ENCODE measurements around the gene TTLL11. TPM values are rescaled to one million over a fixed set of nuclear protein-coding genes. Genes with fewer than 3 reads are reported as not detected.
"Not testable (repeated sequence)": the region's sequence is repeated elsewhere in the genome, so short reads cannot be mapped to it uniquely, and the experiment has no call there.

Gene TTLL11
- total RNA-seq, 2 donors from 2014 or later: 6.2 to 7.7 TPM

DNA sequence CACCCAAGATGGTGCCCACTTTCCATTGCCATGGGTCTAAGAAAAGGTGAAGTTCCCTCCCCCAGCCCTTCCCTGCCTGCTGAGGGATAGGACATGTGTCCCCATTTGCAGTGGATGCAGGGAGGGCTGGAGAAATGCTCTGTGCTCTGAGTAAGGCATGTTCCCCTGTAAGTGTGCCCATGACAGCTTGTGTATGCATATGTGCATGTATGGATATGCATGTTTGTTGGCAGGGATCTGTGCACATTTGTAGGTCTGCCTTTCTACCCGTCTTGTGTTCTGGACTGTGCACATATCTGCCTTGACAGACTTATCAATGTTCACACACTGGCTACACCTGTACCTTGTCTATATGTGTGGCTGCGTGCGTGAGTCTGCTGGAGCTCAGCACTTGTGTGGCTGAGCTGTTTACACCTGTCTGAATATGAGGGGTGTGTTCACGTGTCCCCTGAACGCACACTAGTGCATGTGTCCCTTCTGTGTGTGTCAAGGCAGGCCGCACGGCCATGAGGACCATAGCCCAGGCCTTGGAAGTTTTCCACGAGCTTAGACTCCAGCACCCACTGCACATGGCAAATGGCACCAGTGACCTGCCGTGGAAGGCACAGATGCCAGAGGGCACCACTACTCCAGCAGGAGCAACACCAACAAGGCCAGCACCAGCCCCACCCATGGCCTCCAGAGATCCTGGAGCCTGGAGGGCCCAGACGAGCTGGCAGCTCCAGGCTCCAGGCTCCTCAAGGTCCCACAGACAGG lies 27.4 kb upstream of the TTLL11 start:
- no peaks in the 10 kb centered on the region for H3K9me3 Mint-ChIP-seq
- H3K4me1 Mint-ChIP-seq (ENCODE audit: low read depth in 2 of 2): peaks cover 4 to 6% of the 10 kb centered on the region in 2 donors
- ATAC-seq: no peak
- no peak overlapping the region for H3K27ac Mint-ChIP-seq
- no peaks in the 10 kb centered on the region for H3K36me3 Mint-ChIP-seq
- H3K4me3 Mint-ChIP-seq: no peak overlapping the region
- H3K27me3 Mint-ChIP-seq: peaks cover 7 to 18% of the 10 kb centered on the region in 2 donors
- DNase-seq (ENCODE audit: low spot score): no peak

GRCh38 chr9:122119721-122120120 lies 26.6 kb upstream of the TTLL11 start:
- DNase-seq (ENCODE audit: low spot score) (no peak), ATAC-seq (no peak)
- H3K4me3 Mint-ChIP-seq: no peak overlapping the region
- no peaks in the 10 kb centered on the region for H3K4me1 Mint-ChIP-seq (ENCODE audit: low read depth in 2 of 2)
- no peaks in the 10 kb centered on the region for H3K36me3 Mint-ChIP-seq
- no peaks in the 10 kb centered on the region for H3K9me3 Mint-ChIP-seq
- peaks cover 0 to 14% of the 10 kb centered on the region in 2 donors for H3K27me3 Mint-ChIP-seq
- H3K27ac Mint-ChIP-seq: no peak overlapping the region

DNA sequence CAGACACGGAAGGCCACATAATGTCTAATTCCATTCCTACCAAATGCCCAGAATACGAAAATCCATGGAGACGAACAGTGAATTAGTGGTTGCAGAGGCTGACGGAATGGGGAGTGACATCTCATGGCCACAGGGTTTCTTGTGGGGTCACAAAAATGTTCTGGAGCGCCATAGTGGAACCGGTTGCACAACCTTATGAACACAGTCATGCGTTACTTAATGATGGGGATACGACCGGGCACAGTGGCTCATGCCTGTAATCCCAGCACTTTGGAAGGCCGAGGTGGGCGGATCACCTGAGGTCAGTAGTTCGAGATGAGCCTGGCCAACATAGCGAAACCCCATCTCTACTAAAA lies 26.0 kb upstream of the TTLL11 start:
- H3K36me3 Mint-ChIP-seq: no peaks in the 10 kb centered on the region
- H3K4me3 Mint-ChIP-seq: no peak overlapping the region
- H3K27ac Mint-ChIP-seq: no peak overlapping the region
- H3K27me3 Mint-ChIP-seq: peaks cover 0 to 9% of the 10 kb centered on the region in 2 donors
- DNase-seq (ENCODE audit: low spot score) (no peak), ATAC-seq (no peak)
- no peaks in the 10 kb centered on the region for H3K4me1 Mint-ChIP-seq (ENCODE audit: low read depth in 2 of 2)
- no peaks in the 10 kb centered on the region for H3K9me3 Mint-ChIP-seq

- no peak overlapping the region for H3K4me3 Mint-ChIP-seq
- no peaks in the 10 kb centered on the region for H3K9me3 Mint-ChIP-seq
- no peaks in the 10 kb centered on the region for H3K4me1 Mint-ChIP-seq (ENCODE audit: low read depth in 2 of 2)
- peaks cover 0 to 8% of the 10 kb centered on the region in 2 donors for H3K27me3 Mint-ChIP-seq
- no peak for ATAC-seq
- no peak for DNase-seq (ENCODE audit: low spot score)
- H3K27ac Mint-ChIP-seq: no peak overlapping the region
- no peaks in the 10 kb centered on the region for H3K36me3 Mint-ChIP-seq
These were observed 25.4 kb upstream of the TTLL11 start for GRCh38 chr9:122118343-122119165.

GRCh38 chr9:122117241-122117640 lies 24.1 kb upstream of the TTLL11 start:
- not testable (repeated sequence) for ATAC-seq; H3K27ac Mint-ChIP-seq; H3K4me3 Mint-ChIP-seq; H3K27me3 Mint-ChIP-seq; H3K9me3 Mint-ChIP-seq; DNase-seq (ENCODE audit: low spot score); H3K36me3 Mint-ChIP-seq; H3K4me1 Mint-ChIP-seq (ENCODE audit: low read depth in 2 of 2)

DNA sequence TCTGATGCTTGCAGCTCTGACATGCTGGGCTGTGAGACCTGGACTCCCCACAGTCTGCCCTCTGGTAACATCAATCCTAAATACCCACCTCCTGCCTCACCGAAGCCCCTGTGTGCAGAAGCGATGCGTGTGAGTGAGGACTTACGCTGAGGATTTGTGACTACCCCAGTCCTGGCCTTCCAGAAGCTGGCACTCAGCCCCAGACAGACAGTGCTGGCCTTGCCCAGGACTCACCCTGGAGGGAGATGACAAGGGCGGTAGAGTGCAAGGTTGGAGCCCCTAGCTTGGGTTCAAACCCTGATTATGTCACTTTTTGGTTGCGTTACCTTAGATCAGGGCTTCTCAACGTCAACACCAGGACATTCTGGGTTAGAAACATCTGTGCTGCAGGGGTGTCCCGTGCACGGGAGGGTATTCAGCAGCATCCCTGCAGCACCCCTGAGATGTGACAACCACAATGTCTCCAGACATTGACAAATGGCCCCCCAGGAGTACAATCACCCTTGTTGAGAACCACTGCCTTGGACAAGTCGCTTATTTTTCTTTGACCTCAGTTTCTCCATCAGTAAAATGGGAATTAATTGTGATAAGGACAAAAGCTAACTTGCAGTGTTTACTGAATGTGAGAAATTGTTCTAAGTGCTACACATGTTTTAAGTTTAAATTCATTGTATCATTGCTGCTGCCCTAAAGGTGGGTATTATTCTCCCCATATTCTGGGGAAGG lies 23.5 kb upstream of the TTLL11 start:
- Mint-ChIP-seq H3K27ac (no peak overlapping the region), H3K4me1 (ENCODE audit: low read depth in 2 of 2) (no peaks in the 10 kb centered on the region), H3K27me3 (peaks cover 0 to 6% of the 10 kb centered on the region in 2 donors), H3K4me3 (no peak overlapping the region), H3K36me3 (no peaks in the 10 kb centered on the region), H3K9me3 (no peaks in the 10 kb centered on the region)
- no peak for DNase-seq (ENCODE audit: low spot score)
- ATAC-seq: no peak

- Mint-ChIP-seq H3K9me3 (no peaks in the 10 kb centered on the region), H3K36me3 (no peaks in the 10 kb centered on the region), H3K27me3 (peaks cover 0 to 6% of the 10 kb centered on the region in 2 donors), H3K4me3 (no peak overlapping the region), H3K27ac (no peak overlapping the region), H3K4me1 (ENCODE audit: low read depth in 2 of 2) (no peaks in the 10 kb centered on the region)
- ATAC-seq (no peak), DNase-seq (ENCODE audit: low spot score) (no peak)
These were observed 22.9 kb upstream of the TTLL11 start for GRCh38 chr9:122116040-122116439.

DNA sequence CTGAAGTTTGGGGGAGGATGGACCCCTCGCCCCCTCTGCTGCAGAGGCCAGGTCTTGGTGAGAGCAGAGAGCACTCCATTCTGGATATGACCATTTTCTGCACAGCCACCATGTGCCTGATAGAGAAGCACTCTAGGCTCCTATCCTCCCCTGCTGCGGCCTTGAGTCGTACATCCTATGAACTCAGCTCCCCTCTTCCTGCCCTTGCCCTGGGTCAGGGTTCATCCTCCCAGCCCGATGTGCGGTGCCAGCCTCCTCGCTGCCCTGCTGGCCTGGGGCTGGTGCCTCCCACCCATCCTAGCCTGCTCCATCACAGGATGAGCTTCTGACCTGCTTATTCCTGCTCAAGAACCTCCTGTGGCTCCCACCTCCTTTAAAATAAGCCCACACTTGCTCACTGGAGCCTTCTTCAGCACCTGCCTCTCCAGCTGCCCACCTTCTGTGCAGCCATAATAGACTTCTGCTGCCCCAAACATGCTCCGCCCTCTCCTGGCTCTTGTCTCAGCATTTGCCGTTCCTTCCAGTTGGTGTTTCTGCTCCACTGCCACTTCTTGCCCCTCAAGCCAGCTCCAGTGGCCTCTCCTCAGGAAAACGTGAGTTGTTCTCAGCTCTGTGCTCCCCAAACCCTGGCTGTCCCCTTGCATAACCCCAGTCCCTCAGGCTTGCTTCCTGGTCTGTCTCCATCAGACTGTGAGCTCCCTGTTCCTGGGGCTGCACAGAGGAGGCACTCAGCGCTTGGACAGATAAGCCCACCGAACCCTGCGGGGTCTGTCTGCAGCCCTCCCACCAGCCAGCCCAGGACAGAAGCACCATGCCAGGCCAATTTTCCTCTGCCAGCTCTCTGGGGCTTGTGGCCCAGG lies 22.3 kb upstream of the TTLL11 start:
- Mint-ChIP-seq H3K4me1 (ENCODE audit: low read depth in 2 of 2) (no peaks in the 10 kb centered on the region), H3K36me3 (no peaks in the 10 kb centered on the region), H3K27me3 (peaks cover 0 to 6% of the 10 kb centered on the region in 2 donors), H3K9me3 (no peaks in the 10 kb centered on the region), H3K4me3 (no peak overlapping the region), H3K27ac (no peak overlapping the region)
- ATAC-seq: no peak
- DNase-seq (ENCODE audit: low spot score): no peak

GRCh38 chr9:122113574-122113973 lies 20.5 kb upstream of the TTLL11 start:
- Mint-ChIP-seq H3K27ac (no peak overlapping the region), H3K4me1 (ENCODE audit: low read depth in 2 of 2) (no peaks in the 10 kb centered on the region)

DNA sequence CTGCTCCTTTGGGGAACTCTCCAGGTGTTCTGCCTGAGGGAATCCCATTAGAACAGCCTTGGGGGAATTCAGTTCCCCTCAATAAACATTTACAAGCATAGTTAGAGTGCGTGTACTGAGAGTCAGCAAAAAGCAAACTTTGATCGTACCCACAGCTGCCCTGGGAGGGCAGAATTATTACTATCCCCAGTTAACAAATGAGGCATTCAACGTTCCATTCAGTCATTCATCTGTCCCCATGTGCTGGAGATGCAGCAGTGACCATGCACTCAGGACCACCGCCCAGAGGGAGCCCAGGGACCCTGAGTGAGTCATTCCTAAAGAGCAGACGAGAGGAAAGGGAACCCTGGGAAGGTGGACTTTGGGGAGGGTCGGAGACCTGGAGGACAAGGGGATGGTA lies 19.1 kb upstream of the TTLL11 start:
- no peaks in the 10 kb centered on the region for H3K9me3 Mint-ChIP-seq
- ATAC-seq (no peak), DNase-seq (ENCODE audit: low spot score) (no peak)
- H3K36me3 Mint-ChIP-seq: no peaks in the 10 kb centered on the region
- H3K4me1 Mint-ChIP-seq (ENCODE audit: low read depth in 2 of 2): no peaks in the 10 kb centered on the region
- H3K27me3 Mint-ChIP-seq: peaks cover 0 to 6% of the 10 kb centered on the region in 2 donors
- H3K27ac Mint-ChIP-seq: no peak overlapping the region
- no peak overlapping the region for H3K4me3 Mint-ChIP-seq

More at GRCh38 chr9:122113574-122113973, 20.5 kb upstream of the TTLL11 start:
- no peak overlapping the region for H3K4me3 Mint-ChIP-seq
- H3K9me3 Mint-ChIP-seq: no peaks in the 10 kb centered on the region
- peaks cover 0 to 6% of the 10 kb centered on the region in 2 donors for H3K27me3 Mint-ChIP-seq
- no peaks in the 10 kb centered on the region for H3K36me3 Mint-ChIP-seq
- ATAC-seq: no peak
- DNase-seq (ENCODE audit: low spot score): no peak

GRCh38 chr9:122111413-122112085 lies 18.4 kb upstream of the TTLL11 start:
- ATAC-seq (no peak), DNase-seq (ENCODE audit: low spot score) (no peak)
- no peaks in the 10 kb centered on the region for H3K4me1 Mint-ChIP-seq (ENCODE audit: low read depth in 2 of 2)
- H3K27ac Mint-ChIP-seq: no peak overlapping the region
- peaks cover 0 to 6% of the 10 kb centered on the region in 2 donors for H3K27me3 Mint-ChIP-seq
- no peaks in the 10 kb centered on the region for H3K36me3 Mint-ChIP-seq
- H3K4me3 Mint-ChIP-seq: no peak overlapping the region
- no peaks in the 10 kb centered on the region for H3K9me3 Mint-ChIP-seq

- ATAC-seq (no peak), DNase-seq (ENCODE audit: low spot score) (no peak)
- Mint-ChIP-seq H3K36me3 (no peaks in the 10 kb centered on the region), H3K4me1 (ENCODE audit: low read depth in 2 of 2) (no peaks in the 10 kb centered on the region), H3K27me3 (peaks cover 0 to 6% of the 10 kb centered on the region in 2 donors), H3K27ac (no peak overlapping the region), H3K9me3 (no peaks in the 10 kb centered on the region), H3K4me3 (no peak overlapping the region)
These were observed 17.2 kb upstream of the TTLL11 start for GRCh38 chr9:122110100-122110833.

Measured in natural killer cell treated with Interleukin-12 subunit alpha and Interleukin-12 subunit beta and Interleukin-15 and Interleukin-18, amount 100 ng/mL, for 72 hours (primary cell).